Fibroblast of villous mesenchyme (primary cell): ENCODE data around the gene TBC1D5. TPM values are rescaled to one million over a fixed set of nuclear protein-coding genes. Genes with fewer than 3 reads are reported as not detected.

Experiments
- DNase-seq: peaks from one replicate; pipeline ENCODE4 v3.0.0-alpha.2; 2010; ENCODE audit warnings: low read depth
- H3K4me3 ChIP-seq: 2 replicates; pipeline ENCODE4 v1.5.1; 2011; ENCODE audit warnings: low read depth, mild to moderate bottlenecking, low read length
- total RNA-seq: library from RNA; depleted of rRNA; stranded (reverse); fragments of >200 nt; gene quantifications from 2 replicates; pipeline ENCODE4 v1.2.3, GENCODE V29; 2012
- TF ChIP-seq, protein P1 (sequence below): IDR thresholded peaks from 2 replicates; pipeline ENCODE4 v1.5.1; 2012; ENCODE audit warnings: low read depth, mild to moderate bottlenecking, low read length; ENCODE audit not compliant: insufficient read depth

TBC1D5 gene
- total RNA-seq, 1 donor = 107 TPM

DNA sequence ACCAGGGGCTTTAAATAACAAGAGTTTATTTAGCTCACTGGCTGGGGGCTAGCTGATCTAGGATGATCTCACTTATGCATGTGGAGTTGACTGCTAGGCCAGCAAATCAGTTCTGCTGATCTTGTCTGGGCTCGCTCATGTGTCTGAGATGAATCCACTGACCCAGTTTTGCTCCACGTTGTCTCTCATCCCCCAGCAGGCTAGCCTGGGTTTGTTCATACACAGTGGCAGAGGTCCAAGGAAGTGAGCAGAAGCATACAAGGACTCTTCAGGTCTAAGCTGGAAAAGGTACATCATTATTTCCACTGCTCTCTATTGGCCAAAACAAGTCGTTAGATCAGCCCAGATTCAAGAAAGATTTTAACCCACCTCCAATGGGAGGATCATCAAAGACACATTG, 619.7 kb downstream of the TBC1D5 start:
- no peak for DNase-seq
- TF ChIP-seq, protein P1, sequence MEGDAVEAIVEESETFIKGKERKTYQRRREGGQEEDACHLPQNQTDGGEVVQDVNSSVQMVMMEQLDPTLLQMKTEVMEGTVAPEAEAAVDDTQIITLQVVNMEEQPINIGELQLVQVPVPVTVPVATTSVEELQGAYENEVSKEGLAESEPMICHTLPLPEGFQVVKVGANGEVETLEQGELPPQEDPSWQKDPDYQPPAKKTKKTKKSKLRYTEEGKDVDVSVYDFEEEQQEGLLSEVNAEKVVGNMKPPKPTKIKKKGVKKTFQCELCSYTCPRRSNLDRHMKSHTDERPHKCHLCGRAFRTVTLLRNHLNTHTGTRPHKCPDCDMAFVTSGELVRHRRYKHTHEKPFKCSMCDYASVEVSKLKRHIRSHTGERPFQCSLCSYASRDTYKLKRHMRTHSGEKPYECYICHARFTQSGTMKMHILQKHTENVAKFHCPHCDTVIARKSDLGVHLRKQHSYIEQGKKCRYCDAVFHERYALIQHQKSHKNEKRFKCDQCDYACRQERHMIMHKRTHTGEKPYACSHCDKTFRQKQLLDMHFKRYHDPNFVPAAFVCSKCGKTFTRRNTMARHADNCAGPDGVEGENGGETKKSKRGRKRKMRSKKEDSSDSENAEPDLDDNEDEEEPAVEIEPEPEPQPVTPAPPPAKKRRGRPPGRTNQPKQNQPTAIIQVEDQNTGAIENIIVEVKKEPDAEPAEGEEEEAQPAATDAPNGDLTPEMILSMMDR = no peak
- no peak overlapping the region for H3K4me3 ChIP-seq

- no peak overlapping the region for H3K4me3 ChIP-seq
- TF ChIP-seq, protein P1 = no peak
- no peak for DNase-seq
Measured at GRCh38 chr3:17121336-17121735, 621.1 kb downstream of the TBC1D5 start.

DNA sequence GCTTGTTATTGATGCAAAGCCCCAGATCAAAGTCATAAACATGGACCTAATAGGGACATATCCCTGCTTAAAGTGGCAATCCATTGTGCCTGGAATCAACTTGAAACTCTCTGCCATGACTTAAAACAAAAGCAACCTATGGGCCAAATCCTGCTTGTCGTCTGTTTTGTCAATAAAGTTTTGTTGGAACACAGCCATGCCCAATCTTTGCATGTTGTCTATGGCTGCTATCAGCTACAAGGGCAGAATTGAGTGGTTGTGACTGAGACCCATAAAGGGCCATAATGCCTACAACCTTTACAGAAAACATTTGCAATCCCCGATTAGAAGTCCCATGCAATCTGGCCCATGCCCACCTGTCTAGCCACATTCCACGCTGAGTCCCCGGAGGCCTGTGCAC, 622.3 kb downstream of the TBC1D5 start:
- TF ChIP-seq, protein P1 = no peak
- no peak overlapping the region for H3K4me3 ChIP-seq
- DNase-seq = no peak

GRCh38 chr3:17119201-17120072, 623.0 kb downstream of the TBC1D5 start:
- TF ChIP-seq, protein P1 = no peak
- DNase-seq = no peak

DNA sequence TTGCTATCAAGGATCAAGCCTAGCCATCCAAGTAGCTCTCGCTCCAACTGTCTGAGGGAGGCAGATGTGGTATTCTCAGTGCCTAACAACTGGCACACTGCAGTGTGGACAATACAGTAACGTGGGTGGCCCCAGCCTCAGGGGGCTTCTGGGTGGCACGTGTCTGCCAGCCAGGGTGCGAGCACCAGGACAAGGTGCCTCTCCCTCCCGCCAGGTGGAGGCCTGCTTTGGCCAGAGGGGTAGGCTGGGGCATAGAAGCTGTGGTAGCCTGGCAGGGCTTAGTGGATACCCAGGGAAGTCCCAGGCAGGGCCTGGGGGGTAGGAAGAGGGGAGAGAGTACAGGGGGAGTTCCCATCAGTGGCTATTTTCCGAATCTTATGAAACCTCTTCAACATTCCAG, 623.7 kb downstream of the TBC1D5 start:
- TF ChIP-seq, protein P1 = no peak
- DNase-seq = no peak
- no peak overlapping the region for H3K4me3 ChIP-seq

More at GRCh38 chr3:17119201-17120072, 623.0 kb downstream of the TBC1D5 start:
- no peak overlapping the region for H3K4me3 ChIP-seq

DNA sequence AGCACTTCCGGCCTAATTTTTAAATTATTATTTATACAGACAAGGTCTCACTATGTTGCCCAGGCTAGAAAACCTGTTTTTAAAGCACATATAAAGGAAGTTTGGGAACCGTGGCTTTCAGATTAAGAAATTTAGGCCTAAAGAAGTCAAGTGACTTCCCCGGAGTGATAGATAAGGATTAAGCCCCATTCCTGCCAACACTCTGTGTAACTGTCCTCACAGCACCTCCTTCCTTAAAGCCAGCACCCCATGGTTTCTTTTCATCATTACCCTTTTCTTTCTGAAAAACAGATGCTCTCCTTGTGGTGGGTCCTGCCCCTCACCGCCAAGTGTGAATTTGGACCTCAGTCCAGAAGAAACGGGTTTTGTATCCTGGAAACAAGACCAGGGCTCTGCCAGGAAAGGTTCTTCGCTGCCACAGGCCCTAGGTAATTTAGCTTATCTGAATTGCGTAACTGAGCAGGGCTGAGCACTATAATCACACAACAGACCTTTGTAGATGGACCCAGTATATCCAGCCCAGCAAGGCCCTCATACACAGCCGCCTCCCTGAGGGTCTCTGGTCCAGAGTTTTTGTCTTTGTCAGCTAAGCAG, 626.3 kb downstream of the TBC1D5 start:
- TF ChIP-seq, protein P1 = no peak
- no peak overlapping the region for H3K4me3 ChIP-seq
- DNase-seq = no peak
